NCI-H69 (cell line): ENCODE data around the gene LCT.

ENCODE experiments used
- DNase-seq: peaks from one replicate; lab custom pipeline; 2025; lab: John Stamatoyannopoulos, UW

Gene LCT

DNA sequence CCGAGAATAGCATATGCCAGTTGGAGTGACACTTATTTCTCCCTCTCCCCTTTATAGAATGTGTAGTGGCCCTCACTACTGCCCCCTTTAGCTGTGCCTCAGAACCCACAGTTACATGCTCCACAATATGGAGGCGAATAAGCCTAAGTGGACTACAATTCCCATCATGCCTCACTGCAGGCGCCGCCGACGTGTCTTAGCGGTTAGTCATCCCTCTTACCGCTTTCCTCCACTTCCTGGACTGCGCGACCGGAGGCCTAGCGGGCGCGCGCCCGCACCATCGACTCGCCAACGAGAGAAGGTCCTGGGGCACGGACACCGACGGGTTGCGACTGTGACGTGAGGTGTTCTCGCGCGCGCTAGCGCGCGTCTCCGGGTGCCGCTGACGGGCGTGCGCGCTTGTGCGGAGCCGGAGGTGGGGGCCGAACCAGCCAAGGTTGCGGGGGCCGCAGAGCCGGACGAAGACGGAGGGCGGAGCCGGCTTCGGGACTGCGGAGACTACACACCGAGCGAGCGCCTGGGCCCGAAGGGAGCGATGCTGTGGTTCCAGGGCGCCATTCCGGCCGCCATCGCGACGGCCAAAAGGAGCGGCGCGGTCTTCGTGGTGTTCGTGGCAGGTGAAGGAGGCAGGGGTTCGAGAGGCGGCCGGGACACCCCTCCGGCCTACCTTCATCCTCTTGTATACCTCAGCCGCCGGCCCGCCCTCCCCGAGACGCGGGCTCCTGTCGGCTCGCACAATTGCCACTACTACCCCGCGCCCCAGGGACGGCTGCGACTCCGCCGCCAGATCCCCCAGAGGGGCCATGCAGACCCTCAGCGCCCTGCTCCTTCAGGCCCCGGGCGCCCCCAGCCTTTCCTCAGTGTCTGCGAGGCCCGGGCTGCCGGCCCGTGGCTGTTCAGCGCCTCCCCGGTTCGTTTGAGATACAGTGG is 95.3 kb downstream of the LCT start, which contains the start of gene UBXN4:
TSS of gene UBXN4 (plus strand) at position 461 of the 930 bp plus-strand sequence. CDS start at position 536, 75 bp downstream.
- DNase-seq, result peak; percentile 97

DNA sequence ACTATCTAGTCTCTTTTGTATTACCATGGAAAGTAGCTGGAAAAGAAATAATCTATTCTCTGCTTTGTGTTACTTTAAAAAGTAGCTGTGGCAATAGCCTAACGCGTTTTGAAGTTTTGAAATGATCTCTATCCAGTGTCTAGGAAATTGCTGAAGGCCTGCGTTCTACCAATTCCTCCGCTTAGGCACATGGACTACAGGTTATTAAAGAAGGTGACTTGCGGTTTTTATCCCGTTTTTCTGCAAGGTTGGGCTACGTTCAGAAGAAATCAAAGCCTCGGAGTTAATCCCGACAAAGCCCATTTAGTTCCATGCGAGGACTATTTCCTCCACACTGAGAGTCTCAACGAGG is 96.0 kb downstream of the LCT start:
- no peak for DNase-seq

DNA sequence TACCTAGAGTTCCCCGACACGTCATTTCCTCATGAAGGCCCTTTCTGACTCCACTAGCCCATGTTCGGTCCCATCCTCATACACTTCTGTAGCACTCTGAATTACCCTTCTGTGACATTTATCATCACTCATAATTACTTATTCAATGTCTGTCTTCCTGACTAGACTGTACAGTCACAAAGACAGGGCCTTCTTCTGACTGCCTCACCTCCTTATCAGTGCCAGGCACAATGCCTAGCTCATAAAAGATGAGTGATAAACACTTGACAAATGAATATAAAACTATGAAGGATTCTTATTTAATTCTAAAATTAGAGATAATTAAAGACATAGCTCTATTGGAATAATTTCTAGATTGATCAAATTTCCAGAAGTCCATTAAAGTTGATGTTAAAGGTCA is 96.8 kb downstream of the LCT start:
- no peak for DNase-seq
